OCI-LY1 (cell line): ENCODE data around the gene NEURL3.

Experiments
- H2AFZ ChIP-seq: fragments of 200-600 bp; sonication (generic), shearing (Covaris generic); 2 replicates; pipeline ENCODE4 v1.6.0; 2014; ENCODE audit warnings: antibody characterized with exemption, mild to moderate bottlenecking, low read length
- H3F3A ChIP-seq: fragments of 200-600 bp; sonication (generic), shearing (Covaris generic); 2 replicates; pipeline ENCODE4 v1.6.0; 2014; ENCODE audit warnings: mild to moderate bottlenecking, antibody characterized with exemption, low read length, moderate library complexity; ENCODE audit not compliant: insufficient read depth
- H3K27ac ChIP-seq: fragments of 200-600 bp; sonication (generic); 2 replicates; pipeline ENCODE4 v1.5.1; 2014; ENCODE audit warnings: low read length, mixed run types, mild to moderate bottlenecking, low read depth; ENCODE audit not compliant: poor library complexity, severe bottlenecking
- H3K27me3 ChIP-seq: fragments of 200-600 bp; sonication (generic); 2 replicates; pipeline ENCODE4 v1.6.0; 2014; ENCODE audit warnings: antibody characterized with exemption, mild to moderate bottlenecking, low read length, moderate library complexity; ENCODE audit not compliant: insufficient read depth
- H3K36me3 ChIP-seq: fragments of 200-600 bp; sonication (generic); 2 replicates; pipeline ENCODE4 v1.6.1; 2014; ENCODE audit warnings: mild to moderate bottlenecking, antibody characterized with exemption, low read length, moderate library complexity, mixed read lengths; ENCODE audit not compliant: insufficient read depth
- H3K4me1 ChIP-seq: fragments of 200-600 bp; sonication (generic); 2 replicates; pipeline ENCODE4 v1.5.1; 2014; ENCODE audit warnings: mild to moderate bottlenecking, low read length, moderate library complexity; ENCODE audit not compliant: insufficient read depth, severe bottlenecking
- H3K4me2 ChIP-seq: fragments of 200-600 bp; sonication (generic), shearing (Covaris generic); 2 replicates; pipeline ENCODE4 v1.6.1; 2014; ENCODE audit warnings: low read length
- H3K4me3 ChIP-seq: fragments of 200-600 bp; sonication (generic); 2 replicates; pipeline ENCODE4 v1.5.1; 2014; ENCODE audit warnings: low read length, low read depth, mild to moderate bottlenecking, mixed read lengths; ENCODE audit not compliant: poor library complexity, severe bottlenecking
- H3K79me2 ChIP-seq: fragments of 200-600 bp; shearing (Covaris generic); 2 replicates; pipeline ENCODE4 v1.6.1; 2016; ENCODE audit warnings: mixed run types, low read length, mixed read lengths; ENCODE audit not compliant: insufficient read depth
- H3K9ac ChIP-seq: fragments of 200-600 bp; sonication (generic), shearing (Covaris generic); 2 replicates; pipeline ENCODE4 v1.6.1; 2014; ENCODE audit warnings: mild to moderate bottlenecking, low read length, mixed read lengths
- H3K9me2 ChIP-seq: fragments of 200-600 bp; sonication (generic), shearing (Covaris generic); 2 replicates; pipeline ENCODE4 v1.6.1; 2014; ENCODE audit warnings: low read depth, mild to moderate bottlenecking, low read length, mixed read lengths
- H3K9me3 ChIP-seq: fragments of 200-600 bp; shearing (Covaris generic); 2 replicates; pipeline ENCODE4 v1.6.1; 2014; ENCODE audit warnings: low read length, mixed read lengths
- H4K20me1 ChIP-seq: fragments of 200-600 bp; sonication (generic), shearing (Covaris generic); 2 replicates; pipeline ENCODE4 v1.6.0; 2016; ENCODE audit warnings: mild to moderate bottlenecking, low read length; ENCODE audit not compliant: insufficient read depth
- CTCF ChIP-seq: fragments of 200-600 bp; sonication (generic), shearing (Covaris generic); IDR thresholded peaks from 2 replicates; pipeline ENCODE4 v1.5.1; 2017; ENCODE audit warnings: mild to moderate bottlenecking, antibody characterized with exemption, low read length, moderate library complexity, mixed read lengths
- EZH2 ChIP-seq: fragments of 200-600 bp; sonication (generic), shearing (Covaris generic); IDR thresholded peaks from 2 replicates; pipeline ENCODE4 v1.8.0; 2017; ENCODE audit warnings: borderline replicate concordance, mixed run types, mild to moderate bottlenecking, antibody characterized with exemption, low read length, moderate library complexity, mixed read lengths

NEURL3 gene

DNA sequence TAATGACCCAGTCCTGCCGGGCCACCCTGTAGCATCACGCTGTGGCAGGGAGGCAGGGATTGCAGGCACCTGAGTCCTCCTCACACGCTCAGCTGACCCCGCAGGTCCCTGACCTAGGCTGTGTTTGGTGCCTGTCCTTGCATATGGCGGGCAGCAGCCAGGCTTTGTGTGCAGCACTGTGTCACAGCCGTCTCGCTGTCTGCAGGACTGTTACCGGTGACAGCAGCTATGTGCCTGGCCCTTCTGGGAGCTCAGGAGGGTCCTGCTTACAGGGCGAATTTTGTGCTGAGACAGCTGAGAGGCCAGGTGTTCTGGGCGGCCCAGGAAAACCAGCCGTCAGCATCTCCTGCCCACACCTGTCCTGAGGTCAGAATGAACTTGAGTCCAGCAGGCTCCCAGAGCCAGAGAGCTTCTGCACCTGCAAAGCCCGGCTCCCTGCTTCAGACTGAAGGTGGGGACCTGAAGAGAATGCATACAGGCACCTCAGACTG lies 21.0 kb upstream of the NEURL3 start:
- Histone ChIP-seq H3K9me2 (no peaks in the 10 kb centered on the region), H3K27me3 (peaks cover 25% of the 10 kb centered on the region), H3K4me1 (peaks cover 4% of the 10 kb centered on the region), H2AFZ (no peak overlapping the region), H3F3A (no peaks in the 10 kb centered on the region), H3K4me2 (no peak overlapping the region), H3K9me3 (no peaks in the 10 kb centered on the region), H3K9ac (no peak overlapping the region), H3K79me2 (no peaks in the 10 kb centered on the region), H4K20me1 (no peaks in the 10 kb centered on the region), H3K36me3 (no peaks in the 10 kb centered on the region; the same call in 1 of the 2 replicates), H3K4me3 (no peak overlapping the region), H3K27ac (no peak overlapping the region)
- TF ChIP-seq CTCF (no peak), EZH2 (no peak)

GRCh38 chr2:96525211-96525507 lies 20.0 kb upstream of the NEURL3 start:
- H3K79me2 ChIP-seq = no peaks in the 10 kb centered on the region
- no peak overlapping the region for H3K27ac ChIP-seq
- no peak overlapping the region for H2AFZ ChIP-seq
- H3K9me2 ChIP-seq = no peaks in the 10 kb centered on the region
- TF ChIP-seq EZH2 = no peak
- TF ChIP-seq CTCF = no peak
- peaks cover 25% of the 10 kb centered on the region for H3K27me3 ChIP-seq
- no peaks in the 10 kb centered on the region for H3K9me3 ChIP-seq
- H3F3A ChIP-seq = no peaks in the 10 kb centered on the region
- no peak overlapping the region for H3K4me2 ChIP-seq
- no peak overlapping the region for H3K9ac ChIP-seq
- peaks cover 4% of the 10 kb centered on the region for H3K4me1 ChIP-seq
- no peak overlapping the region for H3K4me3 ChIP-seq
- H3K36me3 ChIP-seq = no peaks in the 10 kb centered on the region; the same call in 1 of the 2 replicates
- H4K20me1 ChIP-seq = no peaks in the 10 kb centered on the region

- Histone ChIP-seq H3K9me2 (no peaks in the 10 kb centered on the region), H3K27me3 (peaks cover 25% of the 10 kb centered on the region), H3K36me3 (no peaks in the 10 kb centered on the region; the same call in 1 of the 2 replicates), H3K4me3 (no peak overlapping the region), H3K27ac (no peak overlapping the region), H3K9me3 (no peaks in the 10 kb centered on the region), H2AFZ (no peak overlapping the region), H3K79me2 (no peaks in the 10 kb centered on the region), H3F3A (no peaks in the 10 kb centered on the region), H3K9ac (no peak overlapping the region), H3K4me2 (no peak overlapping the region), H3K4me1 (peaks cover 4% of the 10 kb centered on the region), H4K20me1 (no peaks in the 10 kb centered on the region)
- TF ChIP-seq EZH2 (no peak), CTCF (no peak)
These were observed 19.5 kb upstream of the NEURL3 start for GRCh38 chr2:96524482-96525210.
